Testis (tissue), 3 donors: ENCODE results near the gene BACH2. TPM values are rescaled to one million over a fixed set of nuclear protein-coding genes. Genes with fewer than 3 reads are reported as not detected.
"Not testable (repeated sequence)": the region's sequence is repeated elsewhere in the genome, so short reads cannot be mapped to it uniquely, and the experiment has no call there.

Experiments
- DNase-seq: peaks from one replicate; pipeline ENCODE4 v3.0.0-alpha.2; 2019
- H3K27ac ChIP-seq, 2 donors: fragments of 200-600 bp; sonication (generic); one replicate each; pipeline ENCODE4 v1.5.1; 2019
- H3K27me3 ChIP-seq: fragments of 200-600 bp; sonication (generic); one replicate; pipeline ENCODE4 v1.5.1; 2019
- H3K36me3 ChIP-seq: fragments of 200-600 bp; sonication (generic); one replicate; pipeline ENCODE4 v1.5.1; 2017; ENCODE audit warnings: low read depth; ENCODE audit errors: missing control alignments
- H3K4me1 ChIP-seq: fragments of 200-600 bp; sonication (generic); one replicate; pipeline ENCODE4 v1.5.1; 2019
- H3K4me3 ChIP-seq, 2 donors: fragments of 200-600 bp; sonication (generic); one replicate each; pipeline ENCODE4 v1.5.1; 2017 to 2019
- H3K9me3 ChIP-seq: fragments of 200-600 bp; sonication (generic); one replicate; pipeline ENCODE4 v1.5.1; 2017
- CTCF ChIP-seq, 3 experiments: fragments of 450-650 bp in 2 of 3; fragments of 200-600 bp in 1 of 3; sonication (generic) in 1 of 3; IDR thresholded peaks; one replicate each; pipeline ENCODE4 v1.5.1; 2016 to 2019; ENCODE audit warnings: antibody characterized with exemption in 3 of 3, mild to moderate bottlenecking in 2 of 3, moderate library complexity in 1 of 3
- POLR2A ChIP-seq: fragments of 450-650 bp; IDR thresholded peaks from one replicate; pipeline ENCODE4 v1.6.1; 2017; ENCODE audit warnings: antibody characterized with exemption, mild to moderate bottlenecking, moderate library complexity
- WGBS, 2 donors: methylation state at CpG; one replicate each; pipeline ENCODE4 v1.1.5; 2018; 5-methylcytosine and 5-hydroxymethylcytosine counted together
- intact Hi-C: fragments of 100-400 bp; cut with DNase I; formaldehyde crosslinking; loops from one replicate; pipeline ENCODE4 v1.15.1; 2023; ENCODE audit warnings: low total_unique reads
- polyA plus RNA-seq: library from polyadenylated mRNA; stranded (reverse); fragments of 350-450 nt; fragmentation: Illumina TruSeq; extraction: RNeasy Lipid Tissue Mini Kit (QIAGEN cat#74804); gene quantifications from one replicate; pipeline ENCODE4 v1.2.3, GENCODE V29; 2014; ENCODE audit warnings: low read depth, low replicate concordance; ENCODE audit not compliant: insufficient read depth
- total RNA-seq, 2 donors: library from RNA; depleted of rRNA; stranded (reverse); fragments of >200 nt; gene quantifications; one replicate each; pipeline ENCODE4 v1.2.3, GENCODE V29; 2016

The BACH2 gene
- total and polyA plus RNA-seq, 3 donors from 2014 or later = 5.0 to 8.3 (median 6.5) TPM

DNA sequence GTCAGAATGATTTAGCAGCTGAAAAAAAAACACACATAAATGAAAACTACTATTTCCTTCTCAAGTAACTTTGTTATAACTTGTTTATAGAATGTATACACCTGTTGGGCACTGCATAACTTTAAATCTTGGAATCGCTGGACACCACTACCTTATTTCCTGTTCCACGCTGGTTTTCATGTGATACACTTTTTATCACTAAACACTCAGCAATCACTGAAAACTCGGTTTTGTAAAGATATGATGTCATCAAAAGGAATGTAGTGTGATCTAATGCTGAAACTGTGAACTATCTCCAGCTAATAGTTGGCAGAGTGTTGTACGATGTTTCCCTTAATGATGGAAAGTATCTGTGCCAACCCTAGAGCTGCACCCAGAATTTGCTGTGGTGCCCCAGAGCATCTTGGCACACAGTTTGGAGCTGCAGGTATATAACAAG is 127.9 kb downstream of the BACH2 start:
- no peak overlapping the region for H3K27ac ChIP-seq
- no peak overlapping the region for H3K4me3 ChIP-seq
- H3K9me3 ChIP-seq = no peaks in the 10 kb centered on the region
- no peaks in the 10 kb centered on the region for H3K4me1 ChIP-seq
- no peaks in the 10 kb centered on the region for H3K36me3 ChIP-seq
- TF ChIP-seq POLR2A (no peak), CTCF (IDR thresholded peaks at IDR 0.05) (no peak)
- WGBS, 2 donors = 52 to 66% methylated on average over 4 of the region's 4 CpGs
- no peak for DNase-seq
- intact Hi-C loops = no loop called here
- H3K27me3 ChIP-seq = no peaks in the 10 kb centered on the region

- no peak for DNase-seq
- Histone ChIP-seq H3K9me3 (no peaks in the 10 kb centered on the region), H3K36me3 (no peaks in the 10 kb centered on the region), H3K4me1 (no peaks in the 10 kb centered on the region), H3K4me3 (no peak overlapping the region), H3K27me3 (no peaks in the 10 kb centered on the region), H3K27ac (no peak overlapping the region)
- 87 to 94% methylated on average over 4 of the region's 4 CpGs for WGBS, 2 donors
- no peak for TF ChIP-seq CTCF (IDR thresholded peaks at IDR 0.05)
- TF ChIP-seq POLR2A = no peak
- intact Hi-C loops = no loop called here
These were observed 128.9 kb downstream of the BACH2 start for GRCh38 chr6:90167514-90168379.

DNA sequence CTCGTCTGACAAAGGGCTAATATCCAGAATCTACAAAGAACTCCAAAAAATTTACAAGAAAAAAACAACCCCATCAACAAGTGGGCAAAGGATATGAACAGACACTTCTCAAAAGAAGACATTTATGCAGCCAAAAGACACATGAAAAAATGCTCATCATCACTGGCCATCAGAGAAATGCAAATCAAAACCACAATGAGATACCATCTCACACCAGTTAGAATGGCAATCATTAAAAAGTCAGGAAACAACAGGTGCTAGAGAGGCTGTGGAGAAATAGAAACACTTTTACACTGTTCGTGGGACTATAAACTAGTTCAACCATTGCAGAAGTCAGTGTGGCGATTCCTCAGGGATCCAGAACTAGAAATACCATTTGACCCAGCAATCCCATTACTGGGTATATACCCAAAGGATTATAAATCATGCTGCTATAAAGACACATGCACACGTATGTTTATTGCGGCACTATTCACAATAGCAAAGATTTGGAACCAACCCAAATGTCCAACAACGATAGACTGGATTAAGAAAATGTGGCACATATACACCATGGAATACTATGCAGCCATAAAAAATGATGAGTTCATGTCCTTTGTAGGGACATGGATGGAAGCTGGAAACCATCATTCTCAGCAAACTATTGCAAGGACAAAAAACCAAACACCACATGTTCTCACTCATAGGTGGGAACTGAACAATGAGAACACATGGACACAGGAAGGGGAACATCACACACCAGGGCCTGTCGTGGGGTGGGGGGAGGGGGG is 130.3 kb downstream of the BACH2 start:
- WGBS, 2 donors = 94 to 95% methylated on average over 7 of the region's 7 CpGs
- DNase-seq, intact Hi-C loops, H3K4me3 ChIP-seq, H3K9me3 ChIP-seq, H3K4me1 ChIP-seq, H3K27ac ChIP-seq, H3K27me3 ChIP-seq, H3K36me3 ChIP-seq: not testable (repeated sequence)

DNA sequence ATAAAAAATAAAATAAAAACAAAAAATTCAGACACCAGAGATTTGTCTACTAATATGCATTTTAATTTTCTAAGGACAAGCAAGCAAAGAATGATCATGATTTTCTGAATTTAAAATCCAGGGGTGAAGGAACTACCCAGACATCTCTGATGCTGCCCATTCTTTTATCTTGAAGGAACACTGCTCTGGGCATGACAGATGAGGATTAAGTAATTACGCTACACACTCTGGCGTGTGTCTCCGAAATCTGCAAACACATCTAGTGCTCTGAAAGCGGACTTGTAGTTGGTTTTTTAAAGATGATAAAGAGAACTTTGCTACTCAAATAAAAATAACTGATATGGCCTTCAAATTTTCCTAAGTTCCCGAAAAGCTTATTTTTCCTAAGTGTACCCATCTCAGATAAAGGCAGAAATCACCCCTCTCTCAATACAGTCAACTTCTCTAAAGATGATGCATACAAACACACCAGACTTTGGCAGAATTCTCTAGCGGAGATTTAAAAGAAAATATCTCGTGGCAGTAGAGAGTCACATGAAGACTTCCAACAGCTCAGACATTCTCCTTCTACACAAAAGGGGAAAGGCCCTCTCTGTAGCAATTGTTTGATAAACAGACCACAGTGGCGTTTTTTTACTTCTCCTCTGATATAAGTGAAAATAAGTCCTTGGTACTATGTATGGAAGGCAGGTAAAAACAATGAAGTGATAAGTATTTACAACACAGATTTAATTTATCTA is 133.8 kb downstream of the BACH2 start:
- DNase-seq = no peak
- Histone ChIP-seq H3K36me3 (no peaks in the 10 kb centered on the region), H3K4me1 (peaks cover 8% of the 10 kb centered on the region), H3K4me3 (no peak overlapping the region), H3K27ac (no peak overlapping the region), H3K9me3 (no peaks in the 10 kb centered on the region), H3K27me3 (no peaks in the 10 kb centered on the region)
- intact Hi-C loops = no loop called here
- TF ChIP-seq POLR2A (no peak), CTCF (IDR thresholded peaks at IDR 0.05) (no peak)
- 81 to 89% methylated on average over 8 of the region's 8 CpGs for WGBS, 2 donors

- Histone ChIP-seq H3K27me3 (no peaks in the 10 kb centered on the region), H3K4me1 (peaks cover 8% of the 10 kb centered on the region), H3K36me3 (no peaks in the 10 kb centered on the region), H3K4me3 (no peak overlapping the region), H3K9me3 (no peaks in the 10 kb centered on the region), H3K27ac (no peak overlapping the region)
- 39 to 52% methylated on average over 3 of the region's 3 CpGs for WGBS, 2 donors
- intact Hi-C loops = no loop called here
- DNase-seq = no peak
- no peak for TF ChIP-seq POLR2A
- TF ChIP-seq CTCF (IDR thresholded peaks at IDR 0.05) = no peak
These were observed 136.6 kb downstream of the BACH2 start for GRCh38 chr6:90160013-90160412.
